Right lobe of liver (tissue), 4 donors: ENCODE results near the gene LRRC8D.

Experiments used
- CTCF ChIP-seq, 4 donors: fragments of 200-600 bp in 3 of 4; fragments of 450-650 bp in 1 of 4; IDR thresholded peaks; one replicate each; pipeline versions ENCODE4 v1.5.1 to v1.8.0; 2016 to 2022; ENCODE audit warnings: antibody characterized with exemption in 4 of 4, mild to moderate bottlenecking in 2 of 4
- POLR2A ChIP-seq: fragments of 450-650 bp; IDR thresholded peaks from one replicate; pipeline ENCODE4 v1.6.1; 2017; ENCODE audit warnings: antibody characterized with exemption, mild to moderate bottlenecking
- donor health status: DM: no; HTN: no; CAD: no.
- donor health status: DM: no; HTN: no; CAD: no.
- donor health status: DM: no; HTN: yes; CAD: no.

- TF ChIP-seq POLR2A (no peak), CTCF (IDR thresholded peaks at IDR 0.05) (no peak)
Measured at GRCh38 chr1:89815611-89816010, 5.2 kb upstream of the LRRC8D start.
